BLaER1 (cell line): ENCODE results near the gene PLK1.

Source experiments
- H3K27ac ChIP-seq: shearing (Covaris generic); formaldehyde crosslinking; 2 replicates; pipeline ENCODE4 v1.8.1; 2022
- H3K27me3 ChIP-seq: shearing (Covaris generic); formaldehyde crosslinking; 2 replicates; pipeline ENCODE4 v1.8.1; 2022
- H3K36me3 ChIP-seq: shearing (Covaris generic); formaldehyde crosslinking; 2 replicates; pipeline ENCODE4 v1.8.1; 2022
- H3K4me1 ChIP-seq: shearing (Covaris generic); formaldehyde crosslinking; 2 replicates; pipeline ENCODE4 v1.8.1; 2022
- H3K4me2 ChIP-seq: shearing (Covaris generic); formaldehyde crosslinking; 2 replicates; pipeline ENCODE4 v1.8.1; 2022
- H3K4me3 ChIP-seq: shearing (Covaris generic); formaldehyde crosslinking; 2 replicates; pipeline ENCODE4 v1.8.1; 2022
- H3K9ac ChIP-seq: shearing (Covaris generic); formaldehyde crosslinking; 2 replicates; pipeline ENCODE4 v1.8.1; 2022
- H3K9me3 ChIP-seq: shearing (Covaris generic); formaldehyde crosslinking; 2 replicates; pipeline ENCODE4 v1.8.1; 2022
- H4K20me1 ChIP-seq: shearing (Covaris generic); formaldehyde crosslinking; 2 replicates; pipeline ENCODE4 v1.8.1; 2022
- Cebpa-rat ChIP-seq: shearing (Covaris generic); IDR thresholded peaks from 2 replicates; pipeline ENCODE4 v1.8.1; 2022

The PLK1 gene

GRCh38 chr16:23651943-23652468 lies 26.7 kb upstream of the PLK1 start:
- peaks cover 93% of the 10 kb centered on the region for H3K36me3 ChIP-seq
- no peak for TF ChIP-seq Cebpa-rat
- H3K9me3 ChIP-seq: no peaks in the 10 kb centered on the region
- H3K4me2 ChIP-seq: no peak overlapping the region
- no peak overlapping the region for H3K9ac ChIP-seq
- H3K4me1 ChIP-seq: no peaks in the 10 kb centered on the region
- no peak overlapping the region for H3K4me3 ChIP-seq
- no peak overlapping the region for H3K27ac ChIP-seq
- H3K27me3 ChIP-seq: no peaks in the 10 kb centered on the region
- peaks cover 85% of the 10 kb centered on the region for H4K20me1 ChIP-seq

GRCh38 chr16:23663918-23664317 lies 14.8 kb upstream of the PLK1 start:
- no peak for TF ChIP-seq Cebpa-rat
- Histone ChIP-seq H3K27me3 (no peaks in the 10 kb centered on the region), H3K27ac (no peak overlapping the region), H3K4me3 (no peak overlapping the region), H3K9ac (no peak overlapping the region), H3K4me2 (no peak overlapping the region), H4K20me1 (peaks cover 33% of the 10 kb centered on the region; the same call in 1 of the 2 replicates), H3K36me3 (peaks cover 100% of the 10 kb centered on the region), H3K9me3 (no peaks in the 10 kb centered on the region), H3K4me1 (no peaks in the 10 kb centered on the region)

- H3K36me3 ChIP-seq: peaks cover 100% of the 10 kb centered on the region
- no peaks in the 10 kb centered on the region for H3K27me3 ChIP-seq
- no peak for TF ChIP-seq Cebpa-rat
- H4K20me1 ChIP-seq: peaks cover 22% of the 10 kb centered on the region; the same call in 1 of the 2 replicates
- H3K4me3 ChIP-seq: no peak overlapping the region
- H3K27ac ChIP-seq: no peak overlapping the region
- H3K4me1 ChIP-seq: peaks cover 14% of the 10 kb centered on the region; the same call in 1 of the 2 replicates
- H3K9ac ChIP-seq: no peak overlapping the region
- no peaks in the 10 kb centered on the region for H3K9me3 ChIP-seq
- H3K4me2 ChIP-seq: no peak overlapping the region
These were observed 11.9 kb upstream of the PLK1 start for GRCh38 chr16:23666571-23667354.

- no peaks in the 10 kb centered on the region for H3K9me3 ChIP-seq
- H3K36me3 ChIP-seq: peaks cover 100% of the 10 kb centered on the region
- H3K4me3 ChIP-seq: no peak overlapping the region
- no peak overlapping the region for H3K4me2 ChIP-seq
- peaks cover 22% of the 10 kb centered on the region; the same call in 1 of the 2 replicates for H4K20me1 ChIP-seq
- H3K27me3 ChIP-seq: no peaks in the 10 kb centered on the region
- no peak for TF ChIP-seq Cebpa-rat
- peaks cover 14% of the 10 kb centered on the region; the same call in 1 of the 2 replicates for H3K4me1 ChIP-seq
- no peak overlapping the region for H3K9ac ChIP-seq
- H3K27ac ChIP-seq: no peak overlapping the region
These were observed 11.4 kb upstream of the PLK1 start for GRCh38 chr16:23667355-23667659.

- Histone ChIP-seq H3K9me3 (no peaks in the 10 kb centered on the region), H3K36me3 (peaks cover 98% of the 10 kb centered on the region), H3K4me3 (no peak overlapping the region), H3K9ac (no peak overlapping the region), H3K4me1 (peaks cover 14% of the 10 kb centered on the region; the same call in 1 of the 2 replicates), H3K27ac (no peak overlapping the region), H3K4me2 (no peak overlapping the region), H3K27me3 (no peaks in the 10 kb centered on the region), H4K20me1 (peaks cover 18% of the 10 kb centered on the region; the same call in 1 of the 2 replicates)
- no peak for TF ChIP-seq Cebpa-rat
These were observed 10.5 kb upstream of the PLK1 start for GRCh38 chr16:23668225-23668624.

GRCh38 chr16:23668873-23669272 lies 9.8 kb upstream of the PLK1 start:
- Histone ChIP-seq H3K9ac (no peak overlapping the region), H3K9me3 (no peaks in the 10 kb centered on the region), H3K27ac (no peak overlapping the region), H3K4me2 (no peak overlapping the region), H3K4me3 (no peak overlapping the region), H3K4me1 (peaks cover 14% of the 10 kb centered on the region; the same call in 1 of the 2 replicates), H3K27me3 (no peaks in the 10 kb centered on the region), H3K36me3 (peaks cover 94% of the 10 kb centered on the region), H4K20me1 (peaks cover 14% of the 10 kb centered on the region; the same call in 1 of the 2 replicates)
- TF ChIP-seq Cebpa-rat: no peak

- Histone ChIP-seq H3K36me3 (peaks cover 92% of the 10 kb centered on the region), H3K4me3 (no peak overlapping the region), H3K4me1 (peaks cover 14% of the 10 kb centered on the region; the same call in 1 of the 2 replicates), H3K27me3 (no peaks in the 10 kb centered on the region), H3K9ac (no peak overlapping the region), H4K20me1 (peaks cover 9% of the 10 kb centered on the region; the same call in 1 of the 2 replicates), H3K27ac (no peak overlapping the region), H3K9me3 (no peaks in the 10 kb centered on the region), H3K4me2 (no peak overlapping the region)
- TF ChIP-seq Cebpa-rat: no peak
These were observed 8.4 kb upstream of the PLK1 start for GRCh38 chr16:23670137-23670776.

GRCh38 chr16:23673971-23674614 lies 4.6 kb upstream of the PLK1 start:
- no peak overlapping the region for H3K27ac ChIP-seq
- H3K27me3 ChIP-seq: no peaks in the 10 kb centered on the region
- peaks cover 4% of the 10 kb centered on the region; the same call in 1 of the 2 replicates for H4K20me1 ChIP-seq
- H3K36me3 ChIP-seq: peaks cover 61% of the 10 kb centered on the region
- peaks cover 25% of the 10 kb centered on the region for H3K4me1 ChIP-seq
- no peaks in the 10 kb centered on the region for H3K9me3 ChIP-seq
- no peak overlapping the region for H3K4me2 ChIP-seq
- TF ChIP-seq Cebpa-rat: no peak
- H3K4me3 ChIP-seq: no peak overlapping the region
- no peak overlapping the region for H3K9ac ChIP-seq

GRCh38 chr16:23676924-23677480 lies 1.7 kb upstream of the PLK1 start:
- Histone ChIP-seq H4K20me1 (peaks cover 33% of the 10 kb centered on the region), H3K27ac (no peak overlapping the region), H3K4me2 (no peak overlapping the region), H3K4me1 (peaks cover 39% of the 10 kb centered on the region), H3K36me3 (peaks cover 51% of the 10 kb centered on the region), H3K9ac (no peak overlapping the region), H3K9me3 (no peaks in the 10 kb centered on the region), H3K27me3 (no peaks in the 10 kb centered on the region), H3K4me3 (no peak overlapping the region)
- TF ChIP-seq Cebpa-rat: no peak
